ENCODE data around the gene CAPN2. TPM values are rescaled to one million over a fixed set of nuclear protein-coding genes. Genes with fewer than 3 reads are reported as not detected.
A peak's percentile ranks its signal among the peaks of the same experiment; 100 is the strongest.

The CAPN2 gene
- total and polyA plus RNA-seq, 2 experiments from 2014 or later: 8.4 to 17.8 TPM

DNA sequence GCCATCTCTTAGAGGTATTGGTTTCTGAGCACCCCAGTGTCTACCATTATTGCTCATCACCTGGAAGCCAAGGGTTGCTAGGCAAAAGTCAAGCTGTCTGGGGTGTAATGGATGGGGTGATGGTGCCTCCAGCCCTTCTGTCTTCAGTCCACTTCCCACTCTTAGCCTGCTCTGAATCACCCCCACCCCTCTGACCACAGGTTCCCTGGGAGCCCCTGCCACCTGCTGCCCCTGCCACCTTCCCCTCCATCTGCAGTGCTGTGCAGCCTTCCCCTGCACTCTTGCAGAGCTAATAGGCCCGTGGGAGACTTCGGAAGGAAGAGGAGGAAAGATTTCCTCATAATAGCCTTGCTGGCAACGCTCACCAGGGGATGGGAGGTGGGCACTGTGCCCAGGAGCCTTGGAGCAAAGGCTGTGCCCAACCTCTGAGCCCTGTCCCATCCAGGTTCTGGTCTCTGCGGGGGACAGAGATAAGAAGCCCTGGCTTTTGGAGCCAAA lies 35.5 kb downstream of the CAPN2 start (continued):
- TF ChIP-seq STAT1 (IDR thresholded peaks at IDR 0.05; ENCODE audit: unreplicated experiment): no peak
- no peak for TF ChIP-seq ZNF114 (CRISPR knock-in tag; IDR thresholded peaks at IDR 0.05)
- TF ChIP-seq EZH2 (IDR thresholded peaks at IDR 0.05; ENCODE audit: low read depth, unreplicated experiment): no peak
- TF ChIP-seq ZNF331 (CRISPR knock-in tag; IDR thresholded peaks at IDR 0.05; ENCODE audit: low read depth): no peak
- no peak for TF ChIP-seq CREB1 (CRISPR knock-in tag; IDR thresholded peaks at IDR 0.05; ENCODE audit: low read depth)

DNA sequence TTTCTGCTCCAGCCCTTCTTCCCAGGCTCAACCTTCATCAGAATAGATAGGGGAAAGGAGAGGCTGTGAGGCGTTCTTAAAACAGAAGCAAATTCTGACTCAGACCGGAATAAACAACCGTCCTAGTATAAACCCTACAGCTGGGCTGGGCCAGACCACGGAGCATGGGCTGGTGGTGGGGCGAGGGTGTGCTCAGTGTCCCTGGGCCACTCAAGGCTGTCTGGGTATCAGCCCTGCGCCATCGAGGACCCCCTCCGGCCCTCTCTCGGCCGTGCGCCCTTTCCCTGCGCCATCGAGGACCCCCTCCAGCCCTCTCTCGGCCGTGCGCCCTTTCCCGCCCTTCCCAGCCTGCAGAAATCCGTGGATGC lies 36.0 kb downstream of the CAPN2 start:
- no peaks in the 10 kb centered on the region for H3K9me3 Mint-ChIP-seq
- Histone ChIP-seq H3K4me1 (ENCODE audit: insufficient read depth) (peaks cover 15% of the 10 kb centered on the region), H3F3A (replicated peaks; ENCODE audit: low read depth) (no peaks in the 10 kb centered on the region), H3K79me2 (replicated peaks; ENCODE audit: insufficient read depth) (no peaks in the 10 kb centered on the region), H4K20me1 (replicated peaks; ENCODE audit: insufficient read depth) (no peaks in the 10 kb centered on the region), H3K9me2 (ENCODE audit: insufficient read depth) (0 out of 2 replicates have a peak, but pooled peaks cover under 1% of the 10 kb centered on the region), H3K27me3 (ENCODE audit: insufficient read depth) (peaks cover 25% of the 10 kb centered on the region), H3K4me3 (peak overlapping the region; percentile 84), H2AFZ (peak overlapping the region; percentile 97), H3K36me3 (ENCODE audit: insufficient read depth) (no peaks in the 10 kb centered on the region), H3K4me2 (peak overlapping the region; percentile 97), H3K27ac (ENCODE audit: low read depth) (no peak overlapping the region)
- ATAC-seq (peak; percentile 70), DNase-seq (ENCODE audit: low spot score) (no peak)
- H3K4me3 Mint-ChIP-seq: peak overlapping the region; percentile 84
- TF ChIP-seq ZNF114 (CRISPR knock-in tag; IDR thresholded peaks at IDR 0.05) (no peak), POLR2AphosphoS5 (IDR thresholded peaks at IDR 0.05; ENCODE audit: low read depth) (0 out of 2 replicates have a peak, but pooled peaks have one; percentile 31)
- peaks cover 18% of the 10 kb centered on the region for H3K4me1 Mint-ChIP-seq
- no peak overlapping the region for H3K27ac Mint-ChIP-seq
- peaks cover 16% of the 10 kb centered on the region for H3K36me3 Mint-ChIP-seq (ENCODE audit: low read depth)
- H3K27me3 Mint-ChIP-seq (ENCODE audit: insufficient read depth, low read depth, poor library complexity): peaks cover 13% of the 10 kb centered on the region

DNA sequence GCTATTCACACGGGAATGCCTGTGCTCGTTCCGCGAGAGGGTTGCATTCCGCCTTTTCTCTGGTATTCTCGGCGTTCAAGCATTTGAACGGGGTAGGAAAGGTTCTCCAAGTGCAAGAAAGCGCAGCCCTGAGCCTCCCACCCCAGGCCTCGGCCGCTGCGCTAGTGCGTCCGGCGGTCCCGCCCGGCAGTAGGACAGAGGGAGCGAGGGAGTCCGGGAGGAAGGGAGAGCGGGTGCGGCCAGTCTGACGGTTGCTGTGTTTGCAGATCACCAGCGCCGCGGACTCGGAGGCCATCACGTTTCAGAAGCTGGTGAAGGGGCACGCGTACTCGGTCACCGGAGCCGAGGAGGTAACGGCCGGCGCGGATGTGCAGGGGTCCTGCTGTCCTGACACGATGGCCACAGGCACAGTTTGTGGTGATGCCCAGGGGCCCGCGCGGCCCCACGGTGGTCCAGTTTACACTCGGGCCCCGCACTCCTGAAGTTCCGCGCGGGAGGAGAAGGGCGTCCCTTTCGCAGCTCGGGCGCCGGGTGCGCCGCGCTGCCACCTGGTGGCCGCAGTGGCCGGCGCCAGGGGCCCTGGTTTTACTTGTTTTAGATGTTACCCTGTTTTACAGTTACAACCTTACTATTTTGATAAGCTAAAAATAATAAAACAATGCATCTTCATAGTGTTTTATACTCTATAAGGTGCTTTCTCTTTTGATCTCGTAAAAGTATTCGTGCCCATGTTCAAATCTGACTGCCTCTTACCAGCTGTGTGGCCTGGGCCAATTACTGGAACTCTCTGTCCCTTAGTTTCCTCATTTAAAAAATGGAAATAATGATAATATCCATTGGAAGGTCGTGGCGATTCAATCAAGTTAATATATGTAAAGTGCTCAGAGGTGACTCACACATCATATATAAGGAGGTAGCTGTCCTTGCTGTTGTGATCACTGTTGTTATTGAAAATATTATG lies 36.7 kb downstream of the CAPN2 start:
- peaks cover 15% of the 10 kb centered on the region for H3K4me1 ChIP-seq (ENCODE audit: insufficient read depth)
- H2AFZ ChIP-seq: peak overlapping the region; percentile 97
- 0 out of 2 replicates have a peak, but pooled peaks cover 2% of the 10 kb centered on the region for H3K9me2 ChIP-seq (ENCODE audit: insufficient read depth)
- H4K20me1 ChIP-seq (replicated peaks; ENCODE audit: insufficient read depth): no peaks in the 10 kb centered on the region
- H3F3A ChIP-seq (replicated peaks; ENCODE audit: low read depth): no peaks in the 10 kb centered on the region
- peaks cover 25% of the 10 kb centered on the region for H3K27me3 ChIP-seq (ENCODE audit: insufficient read depth)
- peak; percentile 66 for DNase-seq (ENCODE audit: low spot score)
- Mint-ChIP-seq H3K4me1 (peaks cover 19% of the 10 kb centered on the region), H3K36me3 (ENCODE audit: low read depth) (peaks cover 23% of the 10 kb centered on the region), H3K27me3 (ENCODE audit: insufficient read depth, low read depth, poor library complexity) (peaks cover 13% of the 10 kb centered on the region), H3K4me3 (peak overlapping the region; percentile 84), H3K27ac (no peak overlapping the region; the same call in 1 of the 2 replicates), H3K9me3 (no peaks in the 10 kb centered on the region)
- TF ChIP-seq, protein P1, sequence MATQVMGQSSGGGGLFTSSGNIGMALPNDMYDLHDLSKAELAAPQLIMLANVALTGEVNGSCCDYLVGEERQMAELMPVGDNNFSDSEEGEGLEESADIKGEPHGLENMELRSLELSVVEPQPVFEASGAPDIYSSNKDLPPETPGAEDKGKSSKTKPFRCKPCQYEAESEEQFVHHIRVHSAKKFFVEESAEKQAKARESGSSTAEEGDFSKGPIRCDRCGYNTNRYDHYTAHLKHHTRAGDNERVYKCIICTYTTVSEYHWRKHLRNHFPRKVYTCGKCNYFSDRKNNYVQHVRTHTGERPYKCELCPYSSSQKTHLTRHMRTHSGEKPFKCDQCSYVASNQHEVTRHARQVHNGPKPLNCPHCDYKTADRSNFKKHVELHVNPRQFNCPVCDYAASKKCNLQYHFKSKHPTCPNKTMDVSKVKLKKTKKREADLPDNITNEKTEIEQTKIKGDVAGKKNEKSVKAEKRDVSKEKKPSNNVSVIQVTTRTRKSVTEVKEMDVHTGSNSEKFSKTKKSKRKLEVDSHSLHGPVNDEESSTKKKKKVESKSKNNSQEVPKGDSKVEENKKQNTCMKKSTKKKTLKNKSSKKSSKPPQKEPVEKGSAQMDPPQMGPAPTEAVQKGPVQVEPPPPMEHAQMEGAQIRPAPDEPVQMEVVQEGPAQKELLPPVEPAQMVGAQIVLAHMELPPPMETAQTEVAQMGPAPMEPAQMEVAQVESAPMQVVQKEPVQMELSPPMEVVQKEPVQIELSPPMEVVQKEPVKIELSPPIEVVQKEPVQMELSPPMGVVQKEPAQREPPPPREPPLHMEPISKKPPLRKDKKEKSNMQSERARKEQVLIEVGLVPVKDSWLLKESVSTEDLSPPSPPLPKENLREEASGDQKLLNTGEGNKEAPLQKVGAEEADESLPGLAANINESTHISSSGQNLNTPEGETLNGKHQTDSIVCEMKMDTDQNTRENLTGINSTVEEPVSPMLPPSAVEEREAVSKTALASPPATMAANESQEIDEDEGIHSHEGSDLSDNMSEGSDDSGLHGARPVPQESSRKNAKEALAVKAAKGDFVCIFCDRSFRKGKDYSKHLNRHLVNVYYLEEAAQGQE (IDR thresholded peaks at IDR 0.05; ENCODE audit: unreplicated experiment): no peak
- TF ChIP-seq, protein P2, sequence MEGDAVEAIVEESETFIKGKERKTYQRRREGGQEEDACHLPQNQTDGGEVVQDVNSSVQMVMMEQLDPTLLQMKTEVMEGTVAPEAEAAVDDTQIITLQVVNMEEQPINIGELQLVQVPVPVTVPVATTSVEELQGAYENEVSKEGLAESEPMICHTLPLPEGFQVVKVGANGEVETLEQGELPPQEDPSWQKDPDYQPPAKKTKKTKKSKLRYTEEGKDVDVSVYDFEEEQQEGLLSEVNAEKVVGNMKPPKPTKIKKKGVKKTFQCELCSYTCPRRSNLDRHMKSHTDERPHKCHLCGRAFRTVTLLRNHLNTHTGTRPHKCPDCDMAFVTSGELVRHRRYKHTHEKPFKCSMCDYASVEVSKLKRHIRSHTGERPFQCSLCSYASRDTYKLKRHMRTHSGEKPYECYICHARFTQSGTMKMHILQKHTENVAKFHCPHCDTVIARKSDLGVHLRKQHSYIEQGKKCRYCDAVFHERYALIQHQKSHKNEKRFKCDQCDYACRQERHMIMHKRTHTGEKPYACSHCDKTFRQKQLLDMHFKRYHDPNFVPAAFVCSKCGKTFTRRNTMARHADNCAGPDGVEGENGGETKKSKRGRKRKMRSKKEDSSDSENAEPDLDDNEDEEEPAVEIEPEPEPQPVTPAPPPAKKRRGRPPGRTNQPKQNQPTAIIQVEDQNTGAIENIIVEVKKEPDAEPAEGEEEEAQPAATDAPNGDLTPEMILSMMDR (conservative IDR thresholded peaks at IDR 0.05; ENCODE audit: low read depth in 2 of 2): peak; percentile 81 to 94
- TF ChIP-seq JUNB (IDR thresholded peaks at IDR 0.05; ENCODE audit: unreplicated experiment) (no peak), EZH2 (IDR thresholded peaks at IDR 0.05; ENCODE audit: low read depth, unreplicated experiment) (no peak)
- H3K4me3 ChIP-seq: peak overlapping the region; percentile 84
- no peaks in the 10 kb centered on the region for H3K36me3 ChIP-seq (ENCODE audit: insufficient read depth)
- no peaks in the 10 kb centered on the region for H3K79me2 ChIP-seq (replicated peaks; ENCODE audit: insufficient read depth)
- ATAC-seq: peak; percentile 72
- peak overlapping the region; percentile 97 for H3K4me2 ChIP-seq
- no peak overlapping the region for H3K27ac ChIP-seq (ENCODE audit: low read depth)
